GM10266 (cell line): ENCODE results near the gene ASAP2.

ENCODE experiments used
- DNase-seq: peaks from one replicate; pipeline ENCODE4 v3.0.0; 2012; ENCODE audit errors: extremely low spot score
- TF ChIP-seq, protein P1 (sequence below): IDR thresholded peaks from 2 replicates; pipeline ENCODE4 v1.5.1; 2012; ENCODE audit warnings: mild to moderate bottlenecking, low read depth; ENCODE audit not compliant: control insufficient read depth, insufficient read depth; ENCODE audit errors: missing control alignments

ASAP2 gene

GRCh38 chr2:9188823-9189222 is 17.8 kb upstream of the ASAP2 start:
- DNase-seq: no peak
- TF ChIP-seq, protein P1, sequence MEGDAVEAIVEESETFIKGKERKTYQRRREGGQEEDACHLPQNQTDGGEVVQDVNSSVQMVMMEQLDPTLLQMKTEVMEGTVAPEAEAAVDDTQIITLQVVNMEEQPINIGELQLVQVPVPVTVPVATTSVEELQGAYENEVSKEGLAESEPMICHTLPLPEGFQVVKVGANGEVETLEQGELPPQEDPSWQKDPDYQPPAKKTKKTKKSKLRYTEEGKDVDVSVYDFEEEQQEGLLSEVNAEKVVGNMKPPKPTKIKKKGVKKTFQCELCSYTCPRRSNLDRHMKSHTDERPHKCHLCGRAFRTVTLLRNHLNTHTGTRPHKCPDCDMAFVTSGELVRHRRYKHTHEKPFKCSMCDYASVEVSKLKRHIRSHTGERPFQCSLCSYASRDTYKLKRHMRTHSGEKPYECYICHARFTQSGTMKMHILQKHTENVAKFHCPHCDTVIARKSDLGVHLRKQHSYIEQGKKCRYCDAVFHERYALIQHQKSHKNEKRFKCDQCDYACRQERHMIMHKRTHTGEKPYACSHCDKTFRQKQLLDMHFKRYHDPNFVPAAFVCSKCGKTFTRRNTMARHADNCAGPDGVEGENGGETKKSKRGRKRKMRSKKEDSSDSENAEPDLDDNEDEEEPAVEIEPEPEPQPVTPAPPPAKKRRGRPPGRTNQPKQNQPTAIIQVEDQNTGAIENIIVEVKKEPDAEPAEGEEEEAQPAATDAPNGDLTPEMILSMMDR: no peak

DNA sequence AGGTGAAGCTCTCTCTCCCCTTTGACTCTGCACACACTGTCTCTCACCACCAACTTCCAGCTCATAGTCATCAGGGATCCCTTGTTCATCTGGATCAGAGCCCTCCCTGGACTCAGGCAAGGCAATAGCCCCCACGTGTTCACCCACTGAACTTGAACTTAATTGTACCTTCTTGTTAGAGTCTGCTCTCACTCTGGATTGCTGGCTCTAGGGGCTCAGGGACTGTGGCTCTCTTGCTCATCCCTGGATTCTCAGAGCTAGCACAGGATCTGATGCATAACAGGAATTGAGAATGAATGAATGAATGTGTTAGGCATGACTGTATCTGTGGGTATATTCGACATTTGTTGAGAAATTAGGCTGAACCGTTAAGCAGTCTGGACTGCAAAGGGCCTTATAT is 16.7 kb upstream of the ASAP2 start:
- TF ChIP-seq, protein P1: no peak
- DNase-seq: no peak

DNA sequence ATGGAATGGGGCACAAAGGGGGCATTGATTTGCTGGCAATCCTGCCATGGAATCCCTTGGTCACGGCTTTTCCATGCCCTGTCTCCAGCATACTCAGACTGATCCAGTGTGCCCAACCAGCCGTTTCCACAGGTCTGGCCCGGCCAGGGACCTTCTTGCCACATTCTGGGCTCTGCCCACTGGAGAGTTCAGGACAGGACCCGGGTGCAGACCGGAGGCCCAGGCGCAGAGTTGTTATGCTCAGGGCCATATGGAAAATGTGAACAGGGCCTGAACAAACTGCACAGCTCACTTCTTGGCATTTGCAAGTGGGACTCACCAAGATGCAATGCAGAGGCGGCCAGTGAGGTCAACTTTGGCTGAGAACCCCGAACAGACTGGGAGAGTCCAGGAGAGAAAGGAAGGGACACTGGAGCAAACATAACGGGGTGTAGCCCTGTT is 15.6 kb upstream of the ASAP2 start:
- TF ChIP-seq, protein P1: no peak
- no peak for DNase-seq

DNA sequence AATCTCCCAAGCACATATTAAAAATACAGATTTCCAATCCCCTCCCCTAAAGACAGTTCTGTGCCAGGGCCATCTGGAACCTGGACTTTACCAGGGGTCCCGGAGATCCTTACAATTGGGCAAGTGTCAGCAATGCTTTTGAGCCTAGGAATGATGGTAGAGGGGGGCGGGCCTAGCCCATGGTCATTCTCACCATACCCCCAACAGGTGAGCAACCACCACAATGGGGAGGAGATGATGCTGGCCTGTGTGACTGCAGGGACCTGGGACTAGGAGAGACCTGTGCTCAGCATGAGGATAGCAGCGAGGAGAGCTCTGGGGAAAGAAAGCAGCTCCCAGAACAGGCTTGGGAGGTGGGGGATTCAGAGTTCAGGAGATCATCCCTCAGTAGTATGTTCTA is 13.9 kb upstream of the ASAP2 start:
- TF ChIP-seq, protein P1: no peak
- DNase-seq: no peak

- DNase-seq: no peak
- TF ChIP-seq, protein P1: no peak
Observed at GRCh38 chr2:9194352-9194751, 12.3 kb upstream of the ASAP2 start.

DNA sequence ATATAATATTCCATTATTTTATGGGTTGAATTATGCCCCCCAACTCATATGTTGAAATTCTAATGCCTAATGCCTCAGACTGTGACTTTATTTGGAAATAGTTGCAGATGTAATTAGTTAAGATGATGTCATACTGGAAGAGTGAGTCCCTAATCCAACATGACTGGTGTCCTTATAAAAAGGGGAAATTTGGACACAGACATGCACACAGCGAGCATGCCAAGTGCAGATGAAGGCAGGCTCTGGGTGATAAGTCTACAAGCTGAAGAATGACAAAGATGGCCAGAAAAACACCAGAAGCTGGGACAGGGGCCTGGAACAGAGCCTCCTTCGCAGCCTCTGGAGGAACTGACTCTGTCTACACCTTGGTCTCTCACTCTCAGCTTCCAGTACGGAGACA is 10.0 kb upstream of the ASAP2 start:
- TF ChIP-seq, protein P1: no peak
- DNase-seq: no peak

DNA sequence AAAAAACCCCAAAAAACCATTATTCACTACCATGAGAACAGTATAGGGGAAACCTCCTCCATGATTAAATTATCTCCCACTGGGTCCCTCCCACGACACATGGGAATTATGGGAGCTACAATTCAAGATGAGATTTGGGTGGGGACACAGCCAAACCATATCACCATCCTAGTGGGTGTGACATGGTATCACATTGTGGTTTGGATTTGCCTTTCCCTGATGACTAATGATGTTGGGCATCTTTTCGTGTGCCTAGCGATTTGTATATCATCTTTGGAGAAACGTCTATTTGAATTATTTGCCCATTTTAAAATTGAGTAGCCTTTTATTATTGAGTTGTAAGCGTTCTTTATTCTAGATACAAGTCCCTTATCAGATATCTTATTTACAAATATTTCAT is 8.7 kb upstream of the ASAP2 start:
- TF ChIP-seq, protein P1: no peak
- DNase-seq: no peak
